CD4-positive, alpha-beta T cell (primary cell): ENCODE measurements around the gene PRRG4. TPM values are rescaled to one million over a fixed set of nuclear protein-coding genes. Genes with fewer than 3 reads are reported as not detected.

Experiments used
- ATAC-seq: fragments of 200-7000 bp; cut with Tn5 transposase; one replicate; pipeline ENCODE4 v1.10.0; 2022; ENCODE audit warnings: mild to moderate bottlenecking; ENCODE audit not compliant: poor library complexity
- CTCF ChIA-PET: fragments of 350-600 bp; sonication (Branson Sonifier 250); formaldehyde crosslinking; loops from one replicate; lab custom pipeline; 2021; ENCODE audit warnings: antibody characterized with exemption, inconsistent platforms; lab: Charles Lee
- POLR2A ChIA-PET: fragments of 350-600 bp; sonication (Branson Sonifier 250); formaldehyde crosslinking; loops from one replicate; lab custom pipeline; 2021; ENCODE audit warnings: antibody characterized with exemption, inconsistent platforms; lab: Charles Lee
- DNase-seq, 14 experiments: peaks; one replicate each; pipeline ENCODE4 v3.0.0-alpha.2; 2013 to 2020; ENCODE audit warnings: mixed read lengths in 2 of 14
- H3K27ac ChIP-seq, 2 donors: one replicate each; pipeline versions ENCODE4 v1.5.1 to v1.7.0; 2013; ENCODE audit warnings: low read length in 2 of 2, low read depth in 1 of 2, mild to moderate bottlenecking in 1 of 2
- H3K27me3 ChIP-seq, 2 experiments: 1 replicate in 1 of 2; 2 replicates in 1 of 2; pipeline versions ENCODE4 v1.6.1 to v1.7.0; 2013; ENCODE audit warnings: low read length in 2 of 2, control low read depth in 1 of 2, mild to moderate bottlenecking in 1 of 2, moderate library complexity in 1 of 2; ENCODE audit not compliant: insufficient read depth in 2 of 2, control insufficient read depth in 1 of 2
- H3K36me3 ChIP-seq: one replicate; pipeline ENCODE4 v1.6.1; 2013; ENCODE audit warnings: low read length, control low read depth; ENCODE audit not compliant: insufficient read depth
- H3K4me1 ChIP-seq: one replicate; pipeline ENCODE4 v1.6.1; 2013; ENCODE audit warnings: low read length, control low read depth; ENCODE audit not compliant: insufficient read depth
- H3K4me3 ChIP-seq: one replicate; pipeline ENCODE4 v1.5.1; 2013; ENCODE audit warnings: mild to moderate bottlenecking, low read length, moderate library complexity
- H3K9me3 ChIP-seq, 2 experiments: 1 replicate in 1 of 2; 2 replicates in 1 of 2; pipeline versions ENCODE4 v1.6.1 to v1.7.0; 2013; ENCODE audit warnings: low read length in 2 of 2, mild to moderate bottlenecking in 2 of 2, control low read depth in 1 of 2, moderate library complexity in 1 of 2; ENCODE audit not compliant: control insufficient read depth in 1 of 2, insufficient read depth in 1 of 2
- H3K27ac Mint-ChIP-seq: one replicate; pipeline ENCODE4 v1.8.0; 2020; ENCODE audit warnings: mixed read lengths
- H3K27me3 Mint-ChIP-seq: one replicate; pipeline ENCODE4 v1.8.0; 2021; ENCODE audit warnings: mixed read lengths
- H3K36me3 Mint-ChIP-seq: one replicate; pipeline ENCODE4 v1.8.0; 2021; ENCODE audit warnings: low read depth, mixed read lengths
- H3K4me1 Mint-ChIP-seq: one replicate; pipeline ENCODE4 v1.8.0; 2021; ENCODE audit warnings: low read depth, mixed read lengths
- H3K4me3 Mint-ChIP-seq: one replicate; pipeline ENCODE4 v1.8.0; 2020; ENCODE audit warnings: mild to moderate bottlenecking, mixed read lengths
- H3K9me3 Mint-ChIP-seq: one replicate; pipeline ENCODE4 v1.8.0; 2020; ENCODE audit warnings: mixed read lengths
- intact Hi-C, 2 experiments: fragments of 100-400 bp; cut with DNase I in 1 of 2; cut with micrococcal nuclease in 1 of 2; formaldehyde crosslinking; loops; one replicate each; pipeline versions ENCODE4 v1.15.1 to v1.9.0; 2023 to 2025; cut with DNase I, micrococcal nuclease
- total RNA-seq, 174 experiments: library from RNA in 2 of 174; stranded (reverse) in 2 of 174; gene quantifications; one replicate each; pipeline ENCODE4 v1.2.3 and lab custom pipeline; 2021 to 2026
- TF ChIP-seq, protein P1 (sequence below): fragments of 200-600 bp; IDR thresholded peaks from one replicate; pipeline ENCODE4 v1.8.0; 2022; ENCODE audit warnings: antibody characterized with exemption, mild to moderate bottlenecking

PRRG4 gene
- total RNA-seq, 2 experiments from 2014 or later: 0.05 TPM; not detected in 1

DNA sequence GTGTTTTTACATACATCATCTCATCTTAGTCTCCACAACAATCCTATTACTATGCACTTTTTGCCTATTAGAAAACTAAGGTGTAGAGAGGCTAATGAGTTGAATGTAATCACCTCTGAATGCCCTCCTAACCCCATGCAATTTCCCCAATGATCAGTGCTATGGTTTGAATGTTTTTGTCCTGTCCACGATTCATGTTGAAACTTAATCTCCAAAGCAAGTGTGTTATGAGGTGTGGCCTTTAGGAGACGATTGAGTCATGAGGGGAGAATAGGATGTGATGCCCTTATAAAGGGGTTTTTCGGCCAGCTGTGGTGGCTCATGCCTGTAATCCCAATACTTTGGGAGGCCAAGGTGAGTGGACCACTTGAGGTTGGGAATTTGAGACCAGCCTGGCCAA is 33.3 kb upstream of the PRRG4 start:
- no peaks in the 10 kb centered on the region for H3K9me3 ChIP-seq
- POLR2A ChIA-PET: no interaction called here
- ATAC-seq (no peak), DNase-seq (no peak)
- intact Hi-C loops: no loop called here
- Mint-ChIP-seq H3K36me3 (no peaks in the 10 kb centered on the region), H3K4me3 (no peak overlapping the region), H3K4me1 (peaks cover 11% of the 10 kb centered on the region), H3K27me3 (peaks cover 14% of the 10 kb centered on the region), H3K27ac (no peak overlapping the region), H3K9me3 (no peaks in the 10 kb centered on the region)
- no peaks in the 10 kb centered on the region for H3K36me3 ChIP-seq
- CTCF ChIA-PET: no interaction called here
- no peaks in the 10 kb centered on the region for H3K27me3 ChIP-seq
- H3K4me1 ChIP-seq: no peaks in the 10 kb centered on the region
- H3K4me3 ChIP-seq: no peak overlapping the region
- TF ChIP-seq, protein P1, sequence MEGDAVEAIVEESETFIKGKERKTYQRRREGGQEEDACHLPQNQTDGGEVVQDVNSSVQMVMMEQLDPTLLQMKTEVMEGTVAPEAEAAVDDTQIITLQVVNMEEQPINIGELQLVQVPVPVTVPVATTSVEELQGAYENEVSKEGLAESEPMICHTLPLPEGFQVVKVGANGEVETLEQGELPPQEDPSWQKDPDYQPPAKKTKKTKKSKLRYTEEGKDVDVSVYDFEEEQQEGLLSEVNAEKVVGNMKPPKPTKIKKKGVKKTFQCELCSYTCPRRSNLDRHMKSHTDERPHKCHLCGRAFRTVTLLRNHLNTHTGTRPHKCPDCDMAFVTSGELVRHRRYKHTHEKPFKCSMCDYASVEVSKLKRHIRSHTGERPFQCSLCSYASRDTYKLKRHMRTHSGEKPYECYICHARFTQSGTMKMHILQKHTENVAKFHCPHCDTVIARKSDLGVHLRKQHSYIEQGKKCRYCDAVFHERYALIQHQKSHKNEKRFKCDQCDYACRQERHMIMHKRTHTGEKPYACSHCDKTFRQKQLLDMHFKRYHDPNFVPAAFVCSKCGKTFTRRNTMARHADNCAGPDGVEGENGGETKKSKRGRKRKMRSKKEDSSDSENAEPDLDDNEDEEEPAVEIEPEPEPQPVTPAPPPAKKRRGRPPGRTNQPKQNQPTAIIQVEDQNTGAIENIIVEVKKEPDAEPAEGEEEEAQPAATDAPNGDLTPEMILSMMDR: no peak
- H3K27ac ChIP-seq: no peak overlapping the region

DNA sequence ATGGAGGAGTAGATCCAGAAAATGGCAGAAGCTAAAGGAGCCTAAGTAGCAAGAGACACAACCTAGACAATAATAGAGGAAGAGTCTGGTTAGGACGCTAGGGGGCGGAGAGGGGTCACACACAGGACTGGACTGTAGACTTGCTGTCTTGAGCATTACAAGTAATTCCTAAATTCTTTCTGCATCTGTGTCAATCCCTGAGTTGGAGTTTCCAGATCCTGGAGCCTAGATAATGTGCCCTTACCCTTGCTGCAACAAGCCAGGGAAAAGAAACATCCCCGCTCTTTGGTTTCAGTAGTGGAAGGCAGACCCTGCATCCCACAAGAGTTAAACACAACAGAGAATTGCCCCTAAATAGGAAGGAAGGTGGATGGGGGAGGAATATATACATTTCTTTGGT is 20.4 kb upstream of the PRRG4 start:
- no peaks in the 10 kb centered on the region for H3K9me3 Mint-ChIP-seq
- Histone ChIP-seq H3K9me3 (no peaks in the 10 kb centered on the region), H3K4me1 (no peaks in the 10 kb centered on the region), H3K4me3 (no peak overlapping the region), H3K27ac (no peak overlapping the region), H3K27me3 (no peaks in the 10 kb centered on the region), H3K36me3 (no peaks in the 10 kb centered on the region)
- peak in 9 of 14 experiments; percentile 7 to 57 (median 21) for DNase-seq
- no peak overlapping the region for H3K4me3 Mint-ChIP-seq
- CTCF ChIA-PET: no interaction called here
- H3K27me3 Mint-ChIP-seq: no peaks in the 10 kb centered on the region
- TF ChIP-seq, protein P1: peak; percentile 45
- H3K36me3 Mint-ChIP-seq: no peaks in the 10 kb centered on the region
- POLR2A ChIA-PET: no interaction called here
- H3K4me1 Mint-ChIP-seq: no peaks in the 10 kb centered on the region
- H3K27ac Mint-ChIP-seq: no peak overlapping the region
- ATAC-seq: peak; percentile 44
- intact Hi-C loops: loop anchor here in 1 of 2 experiments (2.0 kb wide), 1 partner anchor 255 kb away; no protein-coding TSS in a partner anchor

DNA sequence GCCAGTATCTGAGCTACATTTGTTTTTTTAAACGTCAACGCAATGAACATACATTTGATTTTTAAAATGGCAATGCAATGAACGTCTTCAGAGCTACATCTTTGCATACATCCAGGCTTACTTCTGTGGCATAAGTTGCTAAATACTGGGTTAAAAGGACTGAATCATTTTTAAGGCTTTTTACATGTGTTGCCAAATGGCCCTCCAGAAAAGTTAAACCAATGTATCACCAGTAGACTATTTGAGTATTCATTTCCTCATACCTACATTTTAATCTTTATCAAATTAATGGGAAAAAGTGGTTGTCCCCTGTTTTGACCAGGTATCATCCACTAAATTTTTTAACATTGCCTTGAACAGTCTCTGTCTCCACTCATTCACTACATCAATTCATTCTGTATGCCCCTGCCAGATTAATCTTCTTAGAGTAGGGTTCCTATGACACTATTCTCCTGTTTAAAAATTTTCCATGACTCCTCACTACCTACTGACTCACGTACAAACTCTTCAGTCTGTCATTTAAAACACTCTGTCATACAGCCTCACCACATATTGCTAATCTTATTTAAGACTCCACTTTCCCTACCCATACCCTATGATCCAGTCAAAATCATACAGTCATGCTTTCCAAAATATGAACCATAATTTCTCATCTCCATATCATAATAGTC is 12.4 kb upstream of the PRRG4 start:
- no peak overlapping the region for H3K4me3 Mint-ChIP-seq
- TF ChIP-seq, protein P1: no peak
- ChIA-PET CTCF (no interaction called here), POLR2A (no interaction called here)
- ATAC-seq (no peak), DNase-seq (no peak)
- H3K36me3 ChIP-seq: no peaks in the 10 kb centered on the region
- no peak overlapping the region for H3K27ac Mint-ChIP-seq
- H3K27me3 ChIP-seq: no peaks in the 10 kb centered on the region
- no peaks in the 10 kb centered on the region for H3K4me1 ChIP-seq
- peaks cover 7% of the 10 kb centered on the region for H3K27me3 Mint-ChIP-seq
- no peak overlapping the region for H3K4me3 ChIP-seq
- no peaks in the 10 kb centered on the region for H3K36me3 Mint-ChIP-seq
- H3K9me3 ChIP-seq: no peaks in the 10 kb centered on the region
- H3K27ac ChIP-seq: no peak overlapping the region
- intact Hi-C loops: no loop called here
- H3K9me3 Mint-ChIP-seq: no peaks in the 10 kb centered on the region
- H3K4me1 Mint-ChIP-seq: no peaks in the 10 kb centered on the region
